ENCODE data around the gene SLC25A14.
A peak's percentile ranks its signal among the peaks of the same experiment; 100 is the strongest.

The SLC25A14 gene

DNA sequence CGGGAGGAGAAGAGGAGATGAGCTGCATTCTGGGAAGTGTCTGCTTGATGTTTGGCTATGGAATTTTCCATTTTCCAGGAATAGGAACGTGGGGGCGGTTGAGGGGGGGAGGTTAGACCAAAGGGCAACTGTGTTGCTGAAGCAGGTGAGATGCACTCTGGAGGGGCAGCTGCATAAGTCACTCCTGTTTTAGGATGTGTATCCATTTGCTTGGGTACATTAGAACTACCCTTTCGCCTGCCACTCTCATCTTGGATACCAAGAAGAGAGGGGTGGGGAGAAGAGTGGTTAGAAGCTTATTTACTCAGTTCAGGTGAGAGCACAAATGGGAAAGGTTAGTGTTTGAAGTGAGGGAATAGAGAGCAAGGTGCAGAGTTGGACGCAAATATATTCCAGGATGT, 46.7 kb downstream of the SLC25A14 start:
- no peak overlapping the region for H3K27ac ChIP-seq
- TF ChIP-seq, protein P1, sequence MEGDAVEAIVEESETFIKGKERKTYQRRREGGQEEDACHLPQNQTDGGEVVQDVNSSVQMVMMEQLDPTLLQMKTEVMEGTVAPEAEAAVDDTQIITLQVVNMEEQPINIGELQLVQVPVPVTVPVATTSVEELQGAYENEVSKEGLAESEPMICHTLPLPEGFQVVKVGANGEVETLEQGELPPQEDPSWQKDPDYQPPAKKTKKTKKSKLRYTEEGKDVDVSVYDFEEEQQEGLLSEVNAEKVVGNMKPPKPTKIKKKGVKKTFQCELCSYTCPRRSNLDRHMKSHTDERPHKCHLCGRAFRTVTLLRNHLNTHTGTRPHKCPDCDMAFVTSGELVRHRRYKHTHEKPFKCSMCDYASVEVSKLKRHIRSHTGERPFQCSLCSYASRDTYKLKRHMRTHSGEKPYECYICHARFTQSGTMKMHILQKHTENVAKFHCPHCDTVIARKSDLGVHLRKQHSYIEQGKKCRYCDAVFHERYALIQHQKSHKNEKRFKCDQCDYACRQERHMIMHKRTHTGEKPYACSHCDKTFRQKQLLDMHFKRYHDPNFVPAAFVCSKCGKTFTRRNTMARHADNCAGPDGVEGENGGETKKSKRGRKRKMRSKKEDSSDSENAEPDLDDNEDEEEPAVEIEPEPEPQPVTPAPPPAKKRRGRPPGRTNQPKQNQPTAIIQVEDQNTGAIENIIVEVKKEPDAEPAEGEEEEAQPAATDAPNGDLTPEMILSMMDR (conservative IDR thresholded peaks at IDR 0.05): no peak

DNA sequence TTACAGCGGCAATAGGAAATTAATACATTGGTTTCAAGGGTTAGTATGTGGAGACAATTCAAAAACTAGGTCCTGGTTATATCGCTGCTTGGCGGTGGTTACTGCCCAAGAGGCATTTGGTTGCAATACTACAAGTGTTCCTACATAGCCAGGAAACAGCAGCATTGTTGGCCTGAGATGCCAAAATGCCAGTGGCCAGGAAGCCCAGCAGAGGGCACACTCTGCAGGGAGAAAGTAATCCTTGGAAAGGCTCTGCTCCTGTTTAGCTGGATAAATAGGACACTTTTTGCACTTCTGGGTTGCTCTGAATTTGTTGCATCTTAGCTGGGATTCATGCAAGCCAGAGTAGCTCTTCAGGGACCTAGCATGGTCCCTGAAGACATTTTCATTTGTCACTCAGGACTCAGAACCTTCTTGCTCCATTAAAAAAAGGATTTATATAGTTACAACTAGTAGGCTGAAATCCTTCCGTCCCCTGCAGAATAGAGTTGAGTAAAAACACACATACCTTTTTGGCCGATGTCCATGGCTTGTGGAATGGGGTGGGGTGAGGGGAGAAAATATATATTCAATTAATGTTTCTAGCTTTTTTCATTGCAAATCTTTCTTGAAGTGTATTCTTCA, 53.8 kb downstream of the SLC25A14 start:
- TF ChIP-seq, protein P1 (conservative IDR thresholded peaks at IDR 0.05): peak; percentile 85
- no peak overlapping the region for H3K27ac ChIP-seq

DNA sequence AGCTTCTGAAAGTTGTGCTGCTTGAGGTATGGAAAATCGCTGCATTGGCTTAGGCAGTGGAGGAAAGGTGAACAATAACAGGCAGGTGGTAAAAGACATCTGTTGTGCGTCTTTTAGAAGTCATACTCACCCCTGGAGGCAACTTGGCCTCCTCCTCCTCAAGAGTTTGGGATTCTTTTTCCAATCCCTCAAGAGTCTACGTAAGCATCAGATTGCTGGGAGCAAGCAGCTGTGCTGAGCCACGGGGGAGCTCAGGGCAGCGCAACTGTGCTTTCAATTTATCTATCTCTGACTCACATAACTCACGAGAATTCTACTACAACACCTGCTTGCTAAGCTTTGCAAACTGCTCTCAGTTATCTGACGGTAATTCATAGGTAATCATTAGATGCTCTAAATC, 55.6 kb downstream of the SLC25A14 start:
- TF ChIP-seq, protein P1 (conservative IDR thresholded peaks at IDR 0.05): no peak
- H3K27ac ChIP-seq: no peak overlapping the region

DNA sequence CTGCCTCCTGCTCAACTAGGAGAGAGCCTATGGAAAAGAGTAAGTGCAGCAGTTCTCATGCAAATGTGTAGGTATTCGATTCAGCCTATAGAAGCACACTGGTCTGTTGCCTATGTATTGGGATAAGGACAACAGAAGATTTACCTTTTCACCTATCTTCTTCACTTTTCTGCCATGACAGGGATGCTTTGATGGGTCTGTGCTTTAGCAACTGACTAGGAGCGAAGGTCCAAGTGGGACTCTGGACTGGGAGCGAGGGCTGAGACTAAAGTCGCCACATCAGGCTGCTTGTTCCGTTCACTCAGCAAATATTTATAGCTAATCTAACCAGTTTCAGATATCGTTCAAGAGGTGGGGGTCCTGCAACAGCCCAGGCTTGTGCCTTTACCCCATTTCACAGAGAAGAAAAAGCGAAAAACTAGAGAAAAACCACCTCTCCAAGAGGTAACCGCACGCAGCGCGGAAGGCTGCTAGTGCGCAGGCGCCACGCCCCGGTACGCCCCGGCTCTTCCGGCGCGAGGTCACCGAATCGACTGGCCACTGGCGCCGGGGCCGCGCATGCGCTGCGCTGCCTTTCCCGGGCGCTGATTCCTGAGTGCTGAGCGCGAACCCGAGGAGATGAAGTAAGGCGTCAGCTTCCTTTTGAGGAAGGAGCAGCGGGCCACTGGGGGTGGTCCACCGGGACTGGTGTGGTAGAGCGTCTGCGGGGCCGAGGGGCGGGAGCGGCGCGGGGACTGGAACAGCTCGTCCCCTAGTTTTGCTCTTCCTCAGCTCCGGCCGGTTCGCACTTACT, 61.9 kb downstream of the SLC25A14 start, which contains the start of gene RBMX2:
RBMX2 (plus strand) TSS at position 573 of the 793 bp plus-strand sequence; CDS start at position 619, 46 bp downstream.
- TF ChIP-seq, protein P1 (conservative IDR thresholded peaks at IDR 0.05): no peak
- H3K27ac ChIP-seq: peak within 1 kb of the TSS; percentile 61

DNA sequence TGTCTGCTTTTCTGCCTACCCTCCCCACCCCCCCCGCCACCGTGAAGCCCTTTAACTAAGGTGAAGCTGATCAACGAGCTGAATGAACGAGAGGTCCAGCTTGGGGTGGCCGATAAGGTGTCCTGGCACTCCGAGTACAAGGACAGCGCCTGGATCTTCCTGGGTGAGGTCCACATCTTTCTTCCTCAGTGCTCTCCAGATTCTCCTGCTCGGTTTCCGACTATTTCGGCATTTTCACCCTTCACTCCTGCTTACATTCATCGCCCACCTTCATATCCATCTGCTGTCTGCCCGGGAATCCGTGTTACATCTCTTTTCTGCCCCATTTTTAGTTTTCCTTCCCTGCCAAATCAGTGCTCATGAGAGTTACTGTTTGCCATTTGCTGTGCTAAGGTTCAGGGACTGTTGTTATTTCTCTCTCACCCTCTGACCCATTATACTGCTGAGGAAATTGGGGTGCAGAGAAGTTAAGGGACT, 62.5 kb downstream of the SLC25A14 start:
- H3K27ac ChIP-seq: peak overlapping the region; percentile 61
- TF ChIP-seq, protein P1 (conservative IDR thresholded peaks at IDR 0.05): no peak

DNA sequence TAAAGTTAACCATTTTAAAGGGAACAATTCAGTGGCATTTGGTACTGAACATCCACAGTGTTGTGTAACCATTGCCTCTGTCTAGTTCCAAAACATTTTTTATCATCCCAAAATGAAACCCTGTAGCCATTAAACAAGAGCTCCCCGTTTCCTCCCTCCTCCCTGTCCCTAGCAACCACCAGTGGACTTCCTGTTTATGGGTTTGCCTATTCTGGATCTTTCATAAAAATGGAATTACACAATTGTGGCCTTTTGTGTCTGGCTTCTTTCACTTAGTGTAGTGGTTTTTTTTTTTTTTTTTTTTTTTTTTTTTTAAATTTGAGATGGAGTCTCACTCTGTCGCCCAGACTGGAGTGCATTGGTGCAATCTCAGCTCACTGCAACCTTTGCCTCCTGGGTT, 73.7 kb downstream of the SLC25A14 start:
- TF ChIP-seq, protein P1 (conservative IDR thresholded peaks at IDR 0.05): no peak
- no peak overlapping the region for H3K27ac ChIP-seq

DNA sequence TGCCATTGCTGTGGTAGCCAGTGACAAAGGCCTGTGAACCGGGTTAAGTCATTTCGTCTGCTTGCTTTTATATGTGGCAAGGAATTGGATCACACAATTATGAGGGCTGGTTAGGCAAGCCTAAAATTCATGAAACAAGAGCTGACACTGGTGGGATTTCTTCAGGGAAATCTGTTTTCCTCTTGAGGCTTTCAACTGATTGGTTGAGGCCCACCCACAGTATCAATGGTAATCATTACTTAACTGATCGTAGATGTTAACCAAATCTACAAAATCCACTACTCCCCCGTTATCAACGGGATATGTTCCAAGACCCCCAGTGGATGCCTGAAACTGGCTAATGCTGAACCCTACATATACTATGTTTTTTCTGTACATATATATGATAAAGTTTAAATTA, 75.1 kb downstream of the SLC25A14 start:
- H3K27ac ChIP-seq: no peak overlapping the region
- TF ChIP-seq, protein P1 (conservative IDR thresholded peaks at IDR 0.05): no peak
